BLaER1 treated with 17β-estradiol and CSF1 and Interleukin-3, amounts not matched to agents 10 nM and 100 nM (cell line): ENCODE measurements around the gene DNM1.

Experiments
- H3K27ac ChIP-seq, 11 experiments: shearing (Covaris generic); formaldehyde crosslinking; 2 replicates each; pipeline ENCODE4 v1.8.1; 2022
- H3K27me3 ChIP-seq, 11 experiments: shearing (Covaris generic); formaldehyde crosslinking; 2 replicates each; pipeline ENCODE4 v1.8.1; 2022
- H3K36me3 ChIP-seq, 11 experiments: shearing (Covaris generic); formaldehyde crosslinking; 2 replicates each; pipeline ENCODE4 v1.8.1; 2022
- H3K4me1 ChIP-seq, 10 experiments: shearing (Covaris generic); formaldehyde crosslinking; 2 replicates each; pipeline ENCODE4 v1.8.1; 2022
- H3K4me2 ChIP-seq, 11 experiments: shearing (Covaris generic); formaldehyde crosslinking; 2 replicates each; pipeline ENCODE4 v1.8.1; 2022
- H3K4me3 ChIP-seq, 10 experiments: shearing (Covaris generic); formaldehyde crosslinking; 2 replicates each; pipeline ENCODE4 v1.8.1; 2022
- H3K9ac ChIP-seq, 11 experiments: shearing (Covaris generic); formaldehyde crosslinking; 2 replicates each; pipeline ENCODE4 v1.8.1; 2022
- H3K9me3 ChIP-seq, 11 experiments: shearing (Covaris generic); formaldehyde crosslinking; replicated peaks in 1 of 11; 2 replicates each; pipeline ENCODE4 v1.8.1; 2022
- H4K20me1 ChIP-seq, 11 experiments: shearing (Covaris generic); formaldehyde crosslinking; 2 replicates each; pipeline ENCODE4 v1.8.1; 2022
- Cebpa-rat ChIP-seq, 11 experiments: shearing (Covaris generic); IDR thresholded peaks; 2 replicates each; pipeline ENCODE4 v1.8.1; 2022

Gene DNM1

GRCh38 chr9:128182893-128183588, 20.1 kb upstream of the DNM1 start:
- H3K4me1 ChIP-seq, result peaks cover 0 to 4% (median under 1%) of the 10 kb centered on the region in 10 experiments; a peak in 8 of 20 replicates
- no peaks in the 10 kb centered on the region for H3K27me3 ChIP-seq
- no peak overlapping the region for H3K27ac ChIP-seq
- peaks cover 77 to 96% (median 91%) of the 10 kb centered on the region in 11 experiments for H3K36me3 ChIP-seq
- H3K4me3 ChIP-seq, result no peak overlapping the region
- TF ChIP-seq Cebpa-rat (IDR thresholded peaks at IDR 0.05), result no peak
- H3K4me2 ChIP-seq, result no peak overlapping the region
- H3K9me3 ChIP-seq, result peaks cover 0 to 25% (median 16%) of the 10 kb centered on the region in 11 experiments; a peak in 17 of 22 replicates
- H4K20me1 ChIP-seq, result peaks cover 0 to 31% (median 4%) of the 10 kb centered on the region in 11 experiments; a peak in 7 of 22 replicates
- H3K9ac ChIP-seq, result no peak overlapping the region

- peaks cover 59 to 88% (median 79%) of the 10 kb centered on the region in 11 experiments for H3K36me3 ChIP-seq
- H4K20me1 ChIP-seq, result peaks cover 0 to 21% (median 0%) of the 10 kb centered on the region in 11 experiments; a peak in 5 of 22 replicates
- H3K27me3 ChIP-seq, result no peaks in the 10 kb centered on the region
- H3K4me2 ChIP-seq, result no peak overlapping the region
- H3K9me3 ChIP-seq, result no peaks in the 10 kb centered on the region
- no peak for TF ChIP-seq Cebpa-rat (IDR thresholded peaks at IDR 0.05)
- H3K4me3 ChIP-seq, result no peak overlapping the region
- no peak overlapping the region for H3K9ac ChIP-seq
- H3K27ac ChIP-seq, result no peak overlapping the region
- peaks cover 12 to 29% (median 20%) of the 10 kb centered on the region in 10 experiments for H3K4me1 ChIP-seq
Observed at GRCh38 chr9:128185979-128186965, 16.9 kb upstream of the DNM1 start.

- Histone ChIP-seq H3K27ac (no peak overlapping the region), H3K4me3 (no peak overlapping the region), H3K4me1 (peaks cover 18 to 35% (median 27%) of the 10 kb centered on the region in 10 experiments), H4K20me1 (peaks cover 0 to 21% (median 0%) of the 10 kb centered on the region in 11 experiments; a peak in 5 of 22 replicates), H3K9me3 (no peaks in the 10 kb centered on the region), H3K9ac (no peak overlapping the region), H3K27me3 (no peaks in the 10 kb centered on the region), H3K4me2 (no peak overlapping the region), H3K36me3 (peaks cover 56 to 80% (median 76%) of the 10 kb centered on the region in 11 experiments)
- no peak for TF ChIP-seq Cebpa-rat (IDR thresholded peaks at IDR 0.05)
Observed at GRCh38 chr9:128187361-128187760, 15.8 kb upstream of the DNM1 start.

GRCh38 chr9:128188209-128188608, 15.0 kb upstream of the DNM1 start:
- H3K36me3 ChIP-seq, result peaks cover 47 to 72% (median 68%) of the 10 kb centered on the region in 11 experiments
- H3K4me1 ChIP-seq, result peaks cover 22 to 43% (median 30%) of the 10 kb centered on the region in 10 experiments
- H4K20me1 ChIP-seq, result peaks cover 0 to 21% (median 0%) of the 10 kb centered on the region in 11 experiments; a peak in 5 of 22 replicates
- peak overlapping the region in 5 of 11 experiments; percentile 6 to 48 (median 21); a peak in 5 of 22 replicates for H3K4me2 ChIP-seq
- H3K9ac ChIP-seq, result peak overlapping the region in 2 of 11 experiments; percentile 1 to 50; a peak in 3 of 22 replicates
- TF ChIP-seq Cebpa-rat (IDR thresholded peaks at IDR 0.05), result no peak
- H3K9me3 ChIP-seq, result no peaks in the 10 kb centered on the region
- no peaks in the 10 kb centered on the region for H3K27me3 ChIP-seq
- H3K4me3 ChIP-seq, result no peak overlapping the region
- no peak overlapping the region for H3K27ac ChIP-seq

- H3K4me1 ChIP-seq, result peaks cover 22 to 52% (median 37%) of the 10 kb centered on the region in 10 experiments
- no peaks in the 10 kb centered on the region for H3K9me3 ChIP-seq
- H3K9ac ChIP-seq, result peak overlapping the region; percentile 87 to 98 (median 92)
- no peaks in the 10 kb centered on the region for H3K27me3 ChIP-seq
- TF ChIP-seq Cebpa-rat (IDR thresholded peaks at IDR 0.05), result no peak
- peak overlapping the region; percentile 70 to 92 (median 74); a peak in 18 of 20 replicates for H3K4me3 ChIP-seq
- H4K20me1 ChIP-seq, result peaks cover 0 to 21% (median 0%) of the 10 kb centered on the region in 11 experiments; a peak in 5 of 22 replicates
- peak overlapping the region in 2 of 11 experiments; percentile 88 to 94; a peak in 4 of 22 replicates for H3K27ac ChIP-seq
- peak overlapping the region; percentile 87 to 99 (median 96) for H3K4me2 ChIP-seq
- H3K36me3 ChIP-seq, result peaks cover 30 to 54% (median 50%) of the 10 kb centered on the region in 11 experiments
Observed at GRCh38 chr9:128190013-128190412, 13.2 kb upstream of the DNM1 start.

- Histone ChIP-seq H4K20me1 (peaks cover 0 to 19% (median 0%) of the 10 kb centered on the region in 11 experiments; a peak in 5 of 22 replicates), H3K4me3 (peak overlapping the region; percentile 70 to 92 (median 74)), H3K27me3 (no peaks in the 10 kb centered on the region), H3K36me3 (peaks cover 22 to 46% (median 43%) of the 10 kb centered on the region in 11 experiments), H3K9me3 (no peaks in the 10 kb centered on the region), H3K4me1 (peaks cover 22 to 52% (median 37%) of the 10 kb centered on the region in 10 experiments), H3K9ac (peak overlapping the region; percentile 87 to 98 (median 92)), H3K4me2 (peak overlapping the region; percentile 87 to 99 (median 96)), H3K27ac (peak overlapping the region; percentile 77 to 94 (median 88))
- no peak for TF ChIP-seq Cebpa-rat (IDR thresholded peaks at IDR 0.05)
Observed at GRCh38 chr9:128190516-128191405, 12.4 kb upstream of the DNM1 start.

- Histone ChIP-seq H3K36me3 (peaks cover 15 to 38% (median 35%) of the 10 kb centered on the region in 11 experiments), H3K27ac (peak within 1 kb of the TSS; percentile 77 to 94 (median 88)), H3K4me2 (peak within 1 kb of the TSS; percentile 87 to 99 (median 96)), H3K4me1 (peaks cover 22 to 52% (median 37%) of the 10 kb centered on the region in 10 experiments), H3K27me3 (no peaks in the 10 kb centered on the region), H3K9me3 (no peaks in the 10 kb centered on the region), H4K20me1 (peaks cover 0 to 13% (median 0%) of the 10 kb centered on the region in 11 experiments; a peak in 4 of 22 replicates), H3K4me3 (peak within 1 kb of the TSS; percentile 70 to 92 (median 74)), H3K9ac (peak within 1 kb of the TSS; percentile 87 to 98 (median 92))
- no peak for TF ChIP-seq Cebpa-rat (IDR thresholded peaks at IDR 0.05)
Observed at GRCh38 chr9:128191406-128192046, 11.7 kb upstream of the DNM1 start, which contains the start of gene CIZ1. Gene CIZ1 (minus strand): TSS chr9:128191572. CDS start chr9:128190857, 715 bp downstream.
